ENCODE results near the gene BRI3.

Gene BRI3

GRCh38 chr7:98288064-98288823, 6.8 kb downstream of the BRI3 start:
- DNase-seq = no peak

DNA sequence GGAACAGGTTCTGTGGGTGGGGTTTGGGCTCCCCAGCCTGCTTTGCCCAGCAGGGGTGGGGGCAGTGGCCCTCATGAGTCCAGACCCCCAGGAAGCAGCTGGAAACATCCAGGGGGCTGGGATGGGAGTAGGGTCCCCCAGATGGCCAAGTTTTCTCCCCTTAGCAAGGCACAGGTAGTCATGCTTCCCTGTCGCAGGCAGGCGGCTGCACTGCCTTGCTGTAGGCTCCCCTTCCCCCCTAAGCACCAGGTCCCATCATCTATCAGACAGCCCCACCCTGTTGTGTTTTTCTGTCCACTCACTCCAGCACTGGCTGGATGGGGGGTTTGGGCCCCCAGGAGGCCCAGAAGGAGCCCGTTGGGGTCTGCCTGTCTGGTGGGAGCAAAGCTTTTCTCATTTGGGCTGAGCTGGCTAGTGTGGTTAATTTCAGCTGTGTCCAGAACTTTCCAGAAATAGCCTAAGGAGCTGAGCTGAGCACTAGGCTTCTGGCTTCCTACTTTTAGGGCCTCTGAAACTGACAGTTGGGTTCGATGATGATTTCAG, 7.9 kb downstream of the BRI3 start:
- DNase-seq = no peak

DNA sequence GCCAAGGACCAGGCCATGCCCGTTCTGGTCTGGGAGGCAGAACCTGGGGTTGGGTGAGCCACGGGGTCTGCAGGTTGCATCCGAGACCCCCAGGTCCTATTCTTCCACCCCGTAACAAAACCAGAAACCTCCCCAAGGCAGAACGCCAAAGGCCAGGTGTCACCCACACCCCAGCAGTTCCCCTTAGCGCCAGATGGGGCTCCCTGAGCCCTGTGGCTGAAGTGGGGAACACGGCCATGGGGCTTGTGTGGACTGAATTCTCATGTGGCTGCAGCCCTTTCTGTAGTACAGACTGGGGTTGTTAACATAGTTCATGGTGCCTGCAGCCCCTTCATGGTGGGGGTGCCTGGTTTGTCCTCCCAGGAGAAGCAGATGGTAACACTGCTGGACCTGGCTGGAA, 10.2 kb downstream of the BRI3 start:
- DNase-seq = no peak

- no peak for DNase-seq
These were observed 11.8 kb downstream of the BRI3 start for GRCh38 chr7:98293265-98293664.

GRCh38 chr7:98293746-98294145, 12.3 kb downstream of the BRI3 start:
- no peak for DNase-seq

DNA sequence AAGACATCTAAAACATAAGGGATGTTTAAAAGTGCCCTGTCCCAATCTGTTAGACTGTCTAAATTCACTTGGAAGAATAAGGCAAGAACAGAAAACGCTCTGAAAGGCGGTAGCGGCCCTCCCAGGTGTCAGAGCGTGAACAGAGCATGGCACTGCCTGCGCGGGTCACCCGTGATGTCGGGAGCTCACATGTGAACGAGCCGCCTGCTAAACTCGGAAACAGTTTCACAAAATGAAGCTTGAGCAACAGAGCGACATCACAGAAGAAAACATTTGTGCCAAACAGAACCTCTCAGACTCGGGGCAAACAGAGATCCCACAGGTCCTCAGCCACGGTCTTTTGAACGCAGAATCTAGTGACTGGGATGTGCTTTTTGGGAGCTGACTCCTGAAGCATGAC, 12.8 kb downstream of the BRI3 start:
- no peak for DNase-seq

DNA sequence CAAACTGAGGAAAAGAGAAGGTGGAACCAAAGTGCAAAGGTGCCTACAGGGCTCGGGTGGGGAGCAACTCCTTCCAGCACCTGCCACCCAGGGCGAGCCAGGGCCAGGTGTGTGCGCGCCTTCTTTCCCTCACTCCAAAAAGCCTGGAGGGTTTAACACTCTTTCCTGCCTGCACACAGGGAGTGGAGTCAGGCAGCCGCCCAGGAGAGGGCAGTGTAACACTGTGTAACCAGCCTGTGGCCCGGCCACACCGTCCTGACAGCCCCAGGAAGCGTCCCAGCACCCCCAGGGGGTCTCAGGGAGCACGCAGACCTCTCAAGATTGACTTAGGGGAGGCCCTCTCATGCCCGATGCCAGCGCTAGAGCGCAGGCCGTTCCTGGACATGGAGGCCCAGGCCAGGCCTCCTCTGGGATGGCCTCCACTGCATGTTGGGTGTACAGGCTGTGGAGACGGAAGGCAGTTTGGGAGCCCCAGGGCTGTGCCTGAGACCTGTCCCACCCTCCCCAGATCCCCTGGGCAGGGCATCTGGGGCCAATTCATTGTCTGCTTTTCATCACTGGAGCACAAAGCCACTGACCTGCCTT, 13.4 kb downstream of the BRI3 start:
- peak; percentile 37 for DNase-seq

GRCh38 chr7:98295467-98296192, 14.1 kb downstream of the BRI3 start:
- DNase-seq = no peak

GRCh38 chr7:98296833-98297232, 15.3 kb downstream of the BRI3 start:
- DNase-seq = no peak

GRCh38 chr7:98297626-98298286, 16.3 kb downstream of the BRI3 start:
- DNase-seq = no peak

DNA sequence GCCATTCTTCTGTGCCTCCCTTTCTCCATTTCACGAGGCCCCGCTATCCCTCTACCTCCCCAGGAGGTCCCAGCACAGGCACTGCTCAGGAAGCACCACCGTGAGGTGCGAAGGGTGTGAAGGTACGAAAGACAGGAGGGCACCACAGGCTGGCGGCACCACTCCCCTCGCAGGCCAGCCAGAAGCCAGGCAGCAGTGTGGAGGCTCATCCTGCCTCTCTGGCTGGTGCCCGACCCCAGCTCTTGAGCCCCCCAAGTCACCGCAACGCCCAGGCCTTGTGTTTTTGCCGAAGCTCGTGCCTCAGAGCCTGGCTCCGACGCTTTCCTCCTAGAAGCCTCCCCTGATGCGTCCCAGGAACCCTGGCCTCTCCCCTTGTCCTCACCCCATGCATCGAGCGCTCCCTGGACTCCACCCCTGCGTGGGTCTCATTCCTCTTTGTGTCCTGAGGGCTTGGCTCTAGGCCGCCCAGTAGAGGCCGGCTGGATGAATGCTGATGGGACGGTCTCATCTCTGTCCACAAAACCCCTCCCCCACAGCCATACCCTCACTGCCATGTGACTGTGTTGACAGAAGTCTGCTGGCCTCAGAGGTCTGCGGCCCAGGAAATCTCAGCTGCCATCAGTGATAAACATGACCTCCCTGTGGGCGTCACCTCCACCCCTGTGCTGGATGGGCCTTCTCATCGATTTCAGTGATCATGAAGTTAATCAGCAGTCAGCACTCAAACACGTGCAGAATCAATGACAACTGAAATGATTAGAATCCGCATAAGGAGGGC, 19.3 kb downstream of the BRI3 start:
- DNase-seq = no peak

- DNase-seq = no peak
These were observed 20.4 kb downstream of the BRI3 start for GRCh38 chr7:98301693-98302470.

DNA sequence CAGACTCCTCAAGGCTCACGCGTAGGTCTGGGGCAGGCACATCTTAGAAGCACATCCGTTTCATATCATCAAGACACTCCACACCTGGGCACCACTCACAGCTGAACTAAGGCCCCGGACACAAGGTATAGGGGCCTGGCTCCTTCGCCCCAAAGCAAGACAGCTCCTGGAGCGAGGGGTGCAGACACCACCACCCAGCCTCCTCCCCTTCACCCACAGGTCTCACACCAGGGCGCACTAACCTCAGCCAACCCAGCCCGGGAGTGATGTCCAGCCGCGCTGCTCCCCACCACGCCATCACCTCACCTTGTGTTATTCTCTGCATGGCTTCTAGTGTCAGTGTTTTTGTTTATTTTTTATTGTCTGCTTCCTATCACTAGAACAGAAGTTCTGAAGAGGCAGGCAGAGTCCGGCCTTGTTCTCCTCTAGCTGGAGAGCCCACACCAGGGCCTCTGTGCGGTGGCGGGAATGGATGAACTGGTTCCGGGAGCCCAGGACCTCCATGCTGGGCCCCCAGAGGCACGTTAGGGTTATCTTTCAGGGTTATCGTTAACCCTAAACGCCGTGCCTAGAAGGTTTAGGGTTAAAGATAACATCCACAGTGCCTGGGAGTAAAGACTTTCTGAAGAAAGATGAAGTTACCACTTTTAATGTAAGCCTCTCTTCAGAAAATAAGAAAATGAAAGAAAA, 21.8 kb downstream of the BRI3 start:
- DNase-seq = no peak

- no peak for DNase-seq
These were observed 22.4 kb downstream of the BRI3 start for GRCh38 chr7:98303906-98304305.

DNA sequence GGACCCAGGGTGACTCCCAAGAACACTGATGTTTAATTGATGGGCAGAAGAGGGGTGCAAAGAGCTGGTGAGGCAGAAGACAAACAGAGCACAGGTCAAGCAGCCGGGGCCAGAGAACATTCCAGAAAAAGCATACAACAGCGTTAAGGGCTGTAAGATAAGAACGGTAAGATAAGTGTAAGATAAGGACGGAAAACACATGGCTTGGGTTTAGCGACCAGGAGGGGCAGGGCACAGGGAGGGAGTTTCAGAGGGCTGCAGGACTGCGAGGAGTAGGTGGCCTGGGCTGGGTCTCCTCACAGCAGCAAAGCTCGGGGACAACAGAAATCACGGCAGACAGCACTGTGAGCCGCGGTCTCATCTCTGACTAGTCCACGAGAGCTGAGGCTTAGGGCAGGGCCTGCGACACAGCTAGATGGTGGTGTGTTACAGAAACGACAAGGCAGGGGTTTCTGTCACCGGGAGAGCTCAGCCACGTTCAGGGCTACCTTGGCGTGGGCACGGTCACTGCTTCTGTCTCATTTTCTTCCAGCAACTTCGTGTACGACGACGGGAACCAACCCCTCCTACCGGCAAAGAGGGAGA, 24.6 kb downstream of the BRI3 start:
- DNase-seq = no peak

DNA sequence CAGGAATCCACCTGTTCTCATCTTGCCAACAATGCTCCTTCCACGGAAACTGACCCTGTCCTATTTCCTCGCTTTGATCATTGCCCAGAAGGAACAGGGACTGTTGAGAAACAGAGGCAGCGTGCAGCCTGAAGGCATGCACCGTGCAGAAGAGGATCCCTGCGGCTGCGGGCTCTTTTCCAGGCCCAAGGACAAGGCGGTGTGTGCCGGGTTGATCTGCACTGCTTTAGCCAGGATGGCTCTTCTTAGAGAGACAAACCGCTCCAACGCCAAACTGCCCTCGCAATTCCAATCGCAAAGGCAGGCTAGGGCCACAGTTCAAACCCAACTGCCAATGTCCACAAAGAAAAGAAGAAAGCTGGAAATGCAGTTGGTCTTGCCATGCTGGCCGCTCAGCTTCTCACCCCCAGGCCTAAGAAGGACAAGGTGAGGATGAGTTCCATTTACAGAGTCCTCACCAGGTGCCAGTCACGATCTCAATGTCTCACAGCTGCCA, 26.5 kb downstream of the BRI3 start:
- DNase-seq = no peak

DNA sequence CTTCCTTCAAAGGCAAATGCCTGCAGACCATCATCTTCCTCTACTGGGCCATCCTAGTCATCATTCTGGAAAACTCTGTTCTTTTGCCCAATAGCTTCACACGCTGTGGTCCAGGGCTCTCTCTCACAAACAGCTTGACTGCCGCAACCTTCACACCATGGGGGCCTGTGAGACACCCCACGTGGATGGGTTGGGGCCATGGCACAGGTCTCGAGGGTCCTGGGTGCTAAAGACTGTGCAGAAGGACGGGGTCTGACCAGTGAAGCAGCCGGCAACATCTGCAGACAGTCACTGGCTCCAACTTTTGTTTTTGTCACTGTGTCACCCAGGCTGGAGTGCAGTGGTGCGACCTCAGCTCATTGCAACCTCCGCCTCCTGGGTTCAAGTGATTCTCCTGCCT, 28.1 kb downstream of the BRI3 start:
- DNase-seq = no peak

DNA sequence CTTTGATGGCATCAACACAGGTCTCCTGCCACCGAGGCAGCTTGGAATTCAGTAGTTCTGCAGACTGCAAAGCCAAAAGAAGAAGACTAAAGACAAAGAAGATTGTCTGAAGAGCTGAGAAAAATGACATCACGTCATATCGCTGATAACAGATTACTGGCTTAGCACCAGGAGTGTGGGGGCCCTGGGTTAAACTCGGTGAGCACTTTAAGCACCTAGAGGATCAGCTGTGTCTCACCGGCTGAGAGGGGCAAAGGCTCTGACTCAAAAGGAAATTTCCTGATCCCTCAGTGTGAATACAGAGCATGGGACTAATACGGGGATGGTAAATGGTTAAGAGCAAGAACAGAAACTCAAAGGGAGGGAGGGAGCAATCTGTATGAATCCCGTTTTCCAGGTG, 30.7 kb downstream of the BRI3 start:
- DNase-seq = no peak

DNA sequence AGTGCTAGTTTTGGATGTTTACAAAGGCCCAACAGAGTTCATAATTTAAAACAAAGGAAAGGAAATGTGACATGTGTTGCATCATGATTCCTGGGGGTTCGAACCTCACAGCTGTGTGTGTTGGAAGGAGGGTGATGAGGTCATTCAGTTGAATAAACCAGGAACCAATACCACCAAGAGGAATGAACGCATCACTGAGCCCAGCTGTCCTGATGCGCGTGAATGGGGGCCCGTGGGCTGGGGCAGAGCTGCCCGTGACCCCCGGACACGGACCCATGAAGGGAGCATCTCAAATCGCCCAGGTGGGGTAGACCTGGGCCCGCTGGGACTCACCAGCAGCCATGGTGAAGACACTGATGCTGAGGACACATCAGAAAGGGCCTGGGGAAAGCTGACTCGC, 33.0 kb downstream of the BRI3 start:
- no peak for DNase-seq

DNA sequence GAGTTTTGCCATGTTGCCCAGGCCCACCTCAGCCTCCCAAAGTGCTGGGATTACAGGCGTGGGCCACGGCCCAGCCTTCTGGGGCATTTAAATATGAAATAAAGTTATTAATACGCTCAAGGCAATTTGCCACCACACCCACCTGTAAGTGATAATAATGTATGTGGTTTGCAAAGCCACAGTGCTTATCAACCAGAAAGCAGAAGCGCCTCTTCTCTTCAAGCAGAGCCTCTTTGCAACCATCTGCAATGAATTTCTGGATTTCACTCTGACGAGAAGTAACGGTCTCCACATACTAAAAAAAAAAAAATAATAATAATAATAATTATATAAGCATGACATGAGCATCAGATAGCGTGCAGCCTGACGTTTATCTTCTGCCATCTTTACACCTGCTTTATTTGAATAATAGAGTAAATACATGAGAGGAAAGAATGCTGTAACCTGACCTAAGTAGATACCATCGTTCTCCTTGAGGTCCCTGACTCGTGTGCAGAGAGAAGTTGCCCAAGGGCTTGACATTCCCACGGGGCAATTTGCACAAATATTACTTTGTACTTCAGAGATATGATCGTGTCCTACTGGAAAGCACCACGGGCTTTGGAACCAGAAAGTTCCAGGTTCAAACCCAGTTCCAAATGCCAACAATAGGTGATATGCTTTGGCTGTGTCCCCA, 34.0 kb downstream of the BRI3 start:
- no peak for DNase-seq

Measured in NCI-H2029 (cell line).